K562 (cell line): ENCODE results near the gene FOXL3. TPM values are rescaled to one million over a fixed set of nuclear protein-coding genes. Genes with fewer than 3 reads are reported as not detected.

Experiments
- ATAC-seq: fragments of 200-7000 bp; cut with Tn5 transposase; 3 replicates; pipeline ENCODE4 v1.9.1; 2020; ENCODE audit warnings: moderate library complexity
- BruUV-seq: library from RNA; stranded (reverse); fragments of 400-500 nt; replicated peaks from 2 replicates; lab custom pipeline; 2021; lab: Mats Ljungman, UMichigan
- CTCF ChIA-PET: fragments of 300-600 bp; formaldehyde crosslinking; extraction: SDS; loops from one replicate; lab custom pipeline; 2021; ENCODE audit warnings: low intra/inter-chr PET ratio; lab: Yijun Ruan, JAX
- POLR2A ChIA-PET: fragments of 300-600, 350-650 bp; sonication (Branson Sonifier 250); formaldehyde crosslinking; extraction: SDS; loops from one replicate; lab custom pipeline; 2021; ENCODE audit warnings: antibody characterized with exemption, inconsistent platforms; lab: Yijun Ruan, JAX
- DNase-seq, 4 experiments: peaks; one replicate each; pipeline versions ENCODE4 v3.0.0 to v3.0.0-alpha.2; 2011 to 2018; ENCODE audit warnings: low spot score in 3 of 4, mixed read lengths in 3 of 4; ENCODE audit errors: extremely low read depth in 1 of 4
- FAIRE-seq: peaks from 2 replicates; lab custom pipeline; 2011; peaks lifted over from hg19 to GRCh38; lab: Jason Lieb, UNC
- H2AFZ ChIP-seq: 2 replicates; pipeline ENCODE4 v1.6.0; 2011; ENCODE audit warnings: low read depth, low read length, control low read depth, inconsistent platforms
- H3K27ac ChIP-seq: fragments of 200-600 bp; 3 replicates; pipeline ENCODE4 v1.8.0; 2011; ENCODE audit warnings: low read depth, mild to moderate bottlenecking, control low read depth, inconsistent platforms, low read length, moderate library complexity, mixed read lengths; ENCODE audit errors: extremely low read depth
- H3K27me3 ChIP-seq, 2 experiments: fragments of 300-600 bp in 1 of 2; 2 replicates in 1 of 2; 3 replicates in 1 of 2; pipeline versions ENCODE4 v1.6.0 to v1.8.0; 2011; ENCODE audit warnings: inconsistent platforms in 2 of 2, low read length in 2 of 2, mild to moderate bottlenecking in 1 of 2, mixed read lengths in 1 of 2, moderate library complexity in 1 of 2; ENCODE audit not compliant: control insufficient read depth in 2 of 2, insufficient read depth in 2 of 2
- H3K36me3 ChIP-seq: fragments of 300-600 bp; 3 replicates; pipeline ENCODE4 v1.8.0; 2011; ENCODE audit warnings: mild to moderate bottlenecking, low read length, inconsistent platforms; ENCODE audit not compliant: control insufficient read depth, insufficient read depth
- H3K4me1 ChIP-seq, 2 experiments: fragments of 200-600 bp in 1 of 2; replicated peaks in 1 of 2; 2 replicates in 1 of 2; 3 replicates in 1 of 2; pipeline versions ENCODE4 v1.5.1 to v1.8.0; 2011; ENCODE audit warnings: inconsistent platforms in 2 of 2, low read length in 2 of 2, mild to moderate bottlenecking in 1 of 2, mixed read lengths in 1 of 2, moderate library complexity in 1 of 2; ENCODE audit not compliant: control insufficient read depth in 2 of 2, insufficient read depth in 2 of 2
- H3K4me2 ChIP-seq: 2 replicates; pipeline ENCODE4 v1.6.1; 2011; ENCODE audit warnings: low read length, control low read depth, inconsistent platforms, mixed read lengths; ENCODE audit not compliant: insufficient read depth
- H3K4me3 ChIP-seq: fragments of 200-600 bp; sonication (generic), shearing (Covaris generic); 2 replicates; pipeline ENCODE4 v1.5.1; 2016; ENCODE audit warnings: control low read depth, inconsistent platforms
- H3K79me2 ChIP-seq: fragments of 200-600 bp; 3 replicates; pipeline ENCODE4 v1.8.0; 2011; ENCODE audit warnings: low read length, inconsistent platforms; ENCODE audit not compliant: control insufficient read depth, insufficient read depth
- H3K9ac ChIP-seq, 2 experiments: 2 replicates each; pipeline versions ENCODE4 v1.6.0 to v1.6.1; 2011; ENCODE audit warnings: low read depth in 2 of 2, low read length in 2 of 2, control low read depth in 1 of 2, inconsistent platforms in 1 of 2, mild to moderate bottlenecking in 1 of 2, mixed read lengths in 1 of 2; ENCODE audit not compliant: insufficient read depth in 1 of 2
- H3K9me1 ChIP-seq: one replicate; pipeline ENCODE4 v1.6.0; 2011; ENCODE audit warnings: inconsistent platforms, mild to moderate bottlenecking, low read length, moderate library complexity; ENCODE audit not compliant: control insufficient read depth, insufficient read depth
- H3K9me3 ChIP-seq: replicated peaks from 2 replicates; pipeline ENCODE4 v1.5.1; 2011; ENCODE audit warnings: low read depth, low read length, inconsistent platforms; ENCODE audit not compliant: control insufficient read depth, insufficient read depth
- H4K20me1 ChIP-seq: replicated peaks from 2 replicates; pipeline ENCODE4 v1.6.1; 2011; ENCODE audit warnings: low read length, inconsistent platforms, mixed read lengths; ENCODE audit not compliant: control insufficient read depth, insufficient read depth
- CREM ChIP-seq: IDR thresholded peaks from 2 replicates; pipeline ENCODE4 v1.6.1; 2014; ENCODE audit warnings: antibody characterized with exemption, low read depth
- GATA2 ChIP-seq: sonication (generic); formaldehyde crosslinking; IDR thresholded peaks from 2 replicates; pipeline ENCODE4 v1.4.0; 2020; ENCODE audit warnings: mild to moderate bottlenecking, missing genetic modification reagents
- NONO ChIP-seq, 2 experiments: fragments of 200-400 bp in 1 of 2; fragments of 450-650 bp in 1 of 2; formaldehyde crosslinking in 1 of 2; IDR thresholded peaks; 2 replicates each; pipeline ENCODE4 v1.6.1; 2017; ENCODE audit warnings: low read depth in 2 of 2, mild to moderate bottlenecking in 2 of 2, moderate library complexity in 2 of 2, low read length in 1 of 2
- SNIP1 ChIP-seq: fragments of 450-650 bp; IDR thresholded peaks from 2 replicates; pipeline ENCODE4 v1.7.1; 2017; ENCODE audit warnings: low read depth, mild to moderate bottlenecking
- ZBTB2 ChIP-seq: fragments of 450-650 bp; IDR thresholded peaks from 2 replicates; pipeline ENCODE4 v1.6.1; 2016; ENCODE audit warnings: antibody characterized with exemption
- ZFPM2 ChIP-seq: fragments of 250-450 bp; sonication (Bioruptor Pico); IDR thresholded peaks from 2 replicates; pipeline ENCODE4 v1.5.1; 2022; ENCODE audit warnings: mild to moderate bottlenecking
- ZNF165 ChIP-seq: fragments of 250-450 bp; sonication (Bioruptor Pico); IDR thresholded peaks from 2 replicates; pipeline ENCODE4 v1.4.0; 2020; ENCODE audit warnings: borderline replicate concordance
- ZNF655 ChIP-seq: fragments of 250-450 bp; sonication (Bioruptor Pico); IDR thresholded peaks from 2 replicates; pipeline ENCODE4 v1.5.0; 2021
- WGBS: fragments of 100-300 bp; shearing (Covaris generic); methylation state at CpG from one replicate; pipeline ENCODE4 v1.1.6; 2016; ENCODE audit warnings: low coverage, mixed read lengths; ENCODE audit not compliant: insufficient coverage; ENCODE audit errors: missing lambda C conversion rate; 5-methylcytosine and 5-hydroxymethylcytosine counted together
- in situ Hi-C: fragments of 300-500 bp; cut with MboI; formaldehyde crosslinking; loops from 4 replicates; pipeline ENCODE4 v1.15.0; 2018; ENCODE audit warnings: inconsistent platforms, mixed read lengths
- intact Hi-C: fragments of 100-400 bp; cut with micrococcal nuclease; formaldehyde crosslinking; loops from 2 replicates; pipeline ENCODE4 v1.14.2; 2022
- polyA plus RNA-seq, 8 experiments: library from polyadenylated mRNA; depleted of rRNA in 4 of 8; stranded (reverse) in 5 of 8; unstranded in 3 of 8; fragments of >200 nt; fragmentation: Nextera tagmentation in 2 of 8; fragmentation: Illumina TruSeq in 1 of 8; extraction: Ambion mirVana in 2 of 8; extraction: Trizol in 1 of 8; gene quantifications; 2 replicates each; pipeline versions ENCODE4 v1.2.1 to v1.2.3, GENCODE V29; 2011 to 2014; ENCODE audit warnings: inconsistent platforms in 1 of 8, missing spikeins in 1 of 8
- total RNA-seq, 7 experiments: library from RNA; depleted of rRNA in 6 of 7; stranded (reverse); fragments of >200 nt in 6 of 7; fragmentation: Illumina TruSeq in 2 of 7; extraction: Trizol in 2 of 7; gene quantifications; 2 replicates each; pipeline versions ENCODE4 v1.2.1 to v1.2.3, GENCODE V29; 2011 to 2021; ENCODE audit warnings: low replicate concordance in 1 of 7
- TF ChIP-seq, protein P1 (sequence below), 2 experiments: fragments of 450-650 bp in 1 of 2; IDR thresholded peaks; 2 replicates each; pipeline ENCODE4 v1.6.1; 2011 to 2017; ENCODE audit warnings: low read depth in 2 of 2, antibody characterized with exemption in 1 of 2, borderline replicate concordance in 1 of 2, low read length in 1 of 2, mild to moderate bottlenecking in 1 of 2, mixed read lengths in 1 of 2; ENCODE audit not compliant: control insufficient read depth in 1 of 2
- TF ChIP-seq, protein P2 (sequence below): fragments of 250-450 bp; sonication (Bioruptor Pico); IDR thresholded peaks from 2 replicates; pipeline ENCODE4 v1.6.1; 2021; ENCODE audit warnings: mild to moderate bottlenecking
- TF ChIP-seq, protein P3 (sequence below): fragments of 150-350 bp; IDR thresholded peaks from 2 replicates; pipeline ENCODE4 v1.6.1; 2014; ENCODE audit warnings: low read depth, mild to moderate bottlenecking, low read length, borderline replicate concordance

Gene FOXL3
- total and polyA plus RNA-seq, 9 of the 15 experiments (the other 6 are each of a cell fraction or from before 2014, with no cell fraction given), result not detected

DNA sequence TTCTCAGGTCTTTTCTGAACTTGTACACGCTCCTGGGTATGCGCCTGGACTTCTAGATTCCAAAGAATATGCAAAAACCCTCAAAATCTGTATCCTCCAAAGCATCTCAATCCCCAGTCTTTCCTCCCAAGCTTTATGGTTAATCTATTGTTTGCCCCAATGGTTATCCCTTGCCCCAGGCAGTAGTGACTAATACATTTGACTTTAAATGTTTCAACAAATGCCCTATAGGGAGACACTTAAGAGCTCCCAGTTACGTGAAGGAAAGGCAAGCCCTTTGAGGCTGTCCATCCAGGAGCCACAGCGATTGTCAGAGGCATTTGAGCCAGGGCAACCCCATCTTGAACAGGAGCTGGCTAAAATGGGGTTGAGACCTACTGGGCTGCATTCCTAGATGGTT lies 12.7 kb upstream of the FOXL3 start:
- H4K20me1 ChIP-seq, result no peaks in the 10 kb centered on the region
- no peak for FAIRE-seq
- in situ Hi-C loops, result no loop called here
- no TSS peak for BruUV-seq
- ChIA-PET POLR2A (no interaction called here), CTCF (no interaction called here)
- no peak for ATAC-seq
- no peak overlapping the region for H3K4me2 ChIP-seq
- H3K4me1 ChIP-seq, result no peaks in the 10 kb centered on the region
- no peak overlapping the region for H3K9ac ChIP-seq
- no peaks in the 10 kb centered on the region for H3K9me1 ChIP-seq
- no peaks in the 10 kb centered on the region for H3K79me2 ChIP-seq
- no peaks in the 10 kb centered on the region for H3K36me3 ChIP-seq
- peaks cover 0 to 19% of the 10 kb centered on the region in 2 experiments; a peak in 3 of 5 replicates for H3K27me3 ChIP-seq
- H3K4me3 ChIP-seq, result no peak overlapping the region
- WGBS, result 0% methylated on average over 4 of the region's 4 CpGs
- peaks cover 2% of the 10 kb centered on the region for H3K9me3 ChIP-seq
- no peak overlapping the region for H2AFZ ChIP-seq
- no peak for DNase-seq
- H3K27ac ChIP-seq, result no peak overlapping the region
- intact Hi-C loops, result no loop called here
- TF ChIP-seq ZNF655 (CRISPR knock-in tag) (no peak), NONO (IDR thresholded peaks at IDR 0.05; ENCODE audit: low read depth in 2 of 2, low read length in 1 of 2) (no peak), GATA2 (CRISPR knock-in tag) (no peak), ZFPM2 (CRISPR knock-in tag) (no peak), SNIP1 (no peak), ZNF165 (no peak), CREM (no peak), ZBTB2 (no peak)
- TF ChIP-seq, protein P1, sequence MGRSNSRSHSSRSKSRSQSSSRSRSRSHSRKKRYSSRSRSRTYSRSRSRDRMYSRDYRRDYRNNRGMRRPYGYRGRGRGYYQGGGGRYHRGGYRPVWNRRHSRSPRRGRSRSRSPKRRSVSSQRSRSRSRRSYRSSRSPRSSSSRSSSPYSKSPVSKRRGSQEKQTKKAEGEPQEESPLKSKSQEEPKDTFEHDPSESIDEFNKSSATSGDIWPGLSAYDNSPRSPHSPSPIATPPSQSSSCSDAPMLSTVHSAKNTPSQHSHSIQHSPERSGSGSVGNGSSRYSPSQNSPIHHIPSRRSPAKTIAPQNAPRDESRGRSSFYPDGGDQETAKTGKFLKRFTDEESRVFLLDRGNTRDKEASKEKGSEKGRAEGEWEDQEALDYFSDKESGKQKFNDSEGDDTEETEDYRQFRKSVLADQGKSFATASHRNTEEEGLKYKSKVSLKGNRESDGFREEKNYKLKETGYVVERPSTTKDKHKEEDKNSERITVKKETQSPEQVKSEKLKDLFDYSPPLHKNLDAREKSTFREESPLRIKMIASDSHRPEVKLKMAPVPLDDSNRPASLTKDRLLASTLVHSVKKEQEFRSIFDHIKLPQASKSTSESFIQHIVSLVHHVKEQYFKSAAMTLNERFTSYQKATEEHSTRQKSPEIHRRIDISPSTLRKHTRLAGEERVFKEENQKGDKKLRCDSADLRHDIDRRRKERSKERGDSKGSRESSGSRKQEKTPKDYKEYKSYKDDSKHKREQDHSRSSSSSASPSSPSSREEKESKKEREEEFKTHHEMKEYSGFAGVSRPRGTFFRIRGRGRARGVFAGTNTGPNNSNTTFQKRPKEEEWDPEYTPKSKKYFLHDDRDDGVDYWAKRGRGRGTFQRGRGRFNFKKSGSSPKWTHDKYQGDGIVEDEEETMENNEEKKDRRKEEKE (IDR thresholded peaks at IDR 0.05; ENCODE audit: borderline replicate concordance in 1 of 2, control insufficient read depth in 1 of 2, low read depth in 2 of 2, low read length in 1 of 2), result no peak
- TF ChIP-seq, protein P2, sequence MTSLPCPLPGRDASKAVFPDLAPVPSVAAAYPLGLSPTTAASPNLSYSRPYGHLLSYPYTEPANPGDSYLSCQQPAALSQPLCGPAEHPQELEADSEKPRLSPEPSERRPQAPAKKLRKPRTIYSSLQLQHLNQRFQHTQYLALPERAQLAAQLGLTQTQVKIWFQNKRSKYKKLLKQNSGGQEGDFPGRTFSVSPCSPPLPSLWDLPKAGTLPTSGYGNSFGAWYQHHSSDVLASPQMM, result no peak
- TF ChIP-seq, protein P3, sequence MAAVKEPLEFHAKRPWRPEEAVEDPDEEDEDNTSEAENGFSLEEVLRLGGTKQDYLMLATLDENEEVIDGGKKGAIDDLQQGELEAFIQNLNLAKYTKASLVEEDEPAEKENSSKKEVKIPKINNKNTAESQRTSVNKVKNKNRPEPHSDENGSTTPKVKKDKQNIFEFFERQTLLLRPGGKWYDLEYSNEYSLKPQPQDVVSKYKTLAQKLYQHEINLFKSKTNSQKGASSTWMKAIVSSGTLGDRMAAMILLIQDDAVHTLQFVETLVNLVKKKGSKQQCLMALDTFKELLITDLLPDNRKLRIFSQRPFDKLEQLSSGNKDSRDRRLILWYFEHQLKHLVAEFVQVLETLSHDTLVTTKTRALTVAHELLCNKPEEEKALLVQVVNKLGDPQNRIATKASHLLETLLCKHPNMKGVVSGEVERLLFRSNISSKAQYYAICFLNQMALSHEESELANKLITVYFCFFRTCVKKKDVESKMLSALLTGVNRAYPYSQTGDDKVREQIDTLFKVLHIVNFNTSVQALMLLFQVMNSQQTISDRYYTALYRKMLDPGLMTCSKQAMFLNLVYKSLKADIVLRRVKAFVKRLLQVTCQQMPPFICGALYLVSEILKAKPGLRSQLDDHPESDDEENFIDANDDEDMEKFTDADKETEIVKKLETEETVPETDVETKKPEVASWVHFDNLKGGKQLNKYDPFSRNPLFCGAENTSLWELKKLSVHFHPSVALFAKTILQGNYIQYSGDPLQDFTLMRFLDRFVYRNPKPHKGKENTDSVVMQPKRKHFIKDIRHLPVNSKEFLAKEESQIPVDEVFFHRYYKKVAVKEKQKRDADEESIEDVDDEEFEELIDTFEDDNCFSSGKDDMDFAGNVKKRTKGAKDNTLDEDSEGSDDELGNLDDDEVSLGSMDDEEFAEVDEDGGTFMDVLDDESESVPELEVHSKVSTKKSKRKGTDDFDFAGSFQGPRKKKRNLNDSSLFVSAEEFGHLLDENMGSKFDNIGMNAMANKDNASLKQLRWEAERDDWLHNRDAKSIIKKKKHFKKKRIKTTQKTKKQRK, result no peak
